Breast epithelium (tissue), 3 donors: ENCODE results near the gene PIP5K1B.

Experiments
- POLR2A ChIP-seq: fragments of 450-650 bp; IDR thresholded peaks from one replicate; pipeline ENCODE4 v1.6.1; 2016; ENCODE audit warnings: antibody characterized with exemption, mild to moderate bottlenecking, moderate library complexity
- TF ChIP-seq, protein P1 (sequence below), 3 donors: fragments of 450-650 bp; IDR thresholded peaks; one replicate each; pipeline ENCODE4 v1.5.1; 2016 to 2017; ENCODE audit warnings: antibody characterized with exemption in 3 of 3, mild to moderate bottlenecking in 3 of 3, moderate library complexity in 3 of 3

DNA sequence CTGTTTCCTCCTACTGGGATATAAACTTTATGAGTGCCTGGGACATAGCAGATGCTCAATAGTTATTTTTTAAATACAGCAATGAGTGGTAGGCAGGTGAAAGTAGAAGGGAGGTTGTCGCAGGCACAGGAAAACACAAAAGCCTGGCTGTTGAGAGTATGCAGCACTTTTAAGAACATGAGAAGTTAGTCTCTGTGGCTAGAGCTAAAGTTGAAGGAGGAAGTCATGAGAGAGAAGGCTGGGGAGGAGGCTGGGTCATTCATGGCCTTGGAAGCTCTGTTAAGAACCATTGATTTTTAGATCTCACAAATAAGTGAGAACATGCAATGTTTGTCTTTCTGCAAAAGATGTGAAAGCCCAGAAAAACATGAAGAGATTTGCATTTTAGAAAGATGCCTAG lies 182.2 kb downstream of the PIP5K1B start:
- no peak for TF ChIP-seq POLR2A
- TF ChIP-seq, protein P1, sequence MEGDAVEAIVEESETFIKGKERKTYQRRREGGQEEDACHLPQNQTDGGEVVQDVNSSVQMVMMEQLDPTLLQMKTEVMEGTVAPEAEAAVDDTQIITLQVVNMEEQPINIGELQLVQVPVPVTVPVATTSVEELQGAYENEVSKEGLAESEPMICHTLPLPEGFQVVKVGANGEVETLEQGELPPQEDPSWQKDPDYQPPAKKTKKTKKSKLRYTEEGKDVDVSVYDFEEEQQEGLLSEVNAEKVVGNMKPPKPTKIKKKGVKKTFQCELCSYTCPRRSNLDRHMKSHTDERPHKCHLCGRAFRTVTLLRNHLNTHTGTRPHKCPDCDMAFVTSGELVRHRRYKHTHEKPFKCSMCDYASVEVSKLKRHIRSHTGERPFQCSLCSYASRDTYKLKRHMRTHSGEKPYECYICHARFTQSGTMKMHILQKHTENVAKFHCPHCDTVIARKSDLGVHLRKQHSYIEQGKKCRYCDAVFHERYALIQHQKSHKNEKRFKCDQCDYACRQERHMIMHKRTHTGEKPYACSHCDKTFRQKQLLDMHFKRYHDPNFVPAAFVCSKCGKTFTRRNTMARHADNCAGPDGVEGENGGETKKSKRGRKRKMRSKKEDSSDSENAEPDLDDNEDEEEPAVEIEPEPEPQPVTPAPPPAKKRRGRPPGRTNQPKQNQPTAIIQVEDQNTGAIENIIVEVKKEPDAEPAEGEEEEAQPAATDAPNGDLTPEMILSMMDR (IDR thresholded peaks at IDR 0.05) = no peak
